Dermis blood vessel endothelial cell (primary cell): ENCODE data around the gene GABPB1. TPM values are rescaled to one million over a fixed set of nuclear protein-coding genes. Genes with fewer than 3 reads are reported as not detected.
"Not testable (repeated sequence)": the region's sequence is repeated elsewhere in the genome, so short reads cannot be mapped to it uniquely, and the experiment has no call there.

Source experiments
- DNase-seq: peaks from one replicate; pipeline ENCODE4 v3.0.0; 2010
- total RNA-seq: library from RNA; depleted of rRNA; stranded (reverse); fragments of >200 nt; gene quantifications from 2 replicates; pipeline ENCODE4 v1.2.3, GENCODE V29; 2014

Gene GABPB1
- total RNA-seq, result 110 and 113 TPM in 2 replicates

DNA sequence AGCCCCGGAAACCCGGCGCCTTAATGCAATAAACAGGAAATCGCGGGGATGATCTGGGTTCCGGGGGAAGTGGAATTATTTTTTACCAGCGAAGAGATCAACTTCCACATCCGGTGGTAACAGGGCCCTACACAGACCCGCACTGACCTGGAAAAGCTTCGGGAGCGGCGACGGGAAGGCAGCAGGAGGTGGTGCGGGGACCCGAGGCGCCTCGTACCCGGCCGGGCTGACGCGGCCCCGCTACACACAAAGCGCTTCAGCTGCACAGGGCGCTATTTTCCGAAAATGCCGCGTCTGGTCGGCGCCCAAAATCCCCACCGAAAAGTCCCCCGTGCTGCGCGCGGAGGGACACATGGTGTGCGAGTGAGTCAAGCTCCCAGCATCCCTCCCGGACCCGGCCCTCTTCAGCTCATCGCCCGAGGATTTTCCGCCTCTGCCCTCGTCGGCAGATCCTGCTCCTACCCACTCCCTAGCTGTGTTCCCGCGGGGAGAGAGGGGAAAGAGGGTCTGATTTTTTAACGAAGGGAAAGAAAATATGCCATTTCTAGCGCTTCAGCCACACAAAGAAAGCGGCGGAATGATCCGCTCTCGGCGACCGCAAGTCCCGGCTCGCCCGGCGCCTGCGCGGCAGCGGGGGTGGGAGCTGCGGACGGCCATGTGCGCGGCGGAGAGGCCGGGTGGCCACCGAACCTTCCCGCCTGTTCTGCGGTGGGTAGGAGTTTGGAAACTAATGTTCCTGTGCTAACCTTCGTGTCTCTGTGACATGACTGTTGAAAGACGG, at the start of gene GABPB1:
GABPB1 (minus strand) TSS at position 361 of the 781 bp plus-strand sequence. CDS start 45,400 bp downstream, outside the sequence.
- peak; percentile 96 for DNase-seq

DNA sequence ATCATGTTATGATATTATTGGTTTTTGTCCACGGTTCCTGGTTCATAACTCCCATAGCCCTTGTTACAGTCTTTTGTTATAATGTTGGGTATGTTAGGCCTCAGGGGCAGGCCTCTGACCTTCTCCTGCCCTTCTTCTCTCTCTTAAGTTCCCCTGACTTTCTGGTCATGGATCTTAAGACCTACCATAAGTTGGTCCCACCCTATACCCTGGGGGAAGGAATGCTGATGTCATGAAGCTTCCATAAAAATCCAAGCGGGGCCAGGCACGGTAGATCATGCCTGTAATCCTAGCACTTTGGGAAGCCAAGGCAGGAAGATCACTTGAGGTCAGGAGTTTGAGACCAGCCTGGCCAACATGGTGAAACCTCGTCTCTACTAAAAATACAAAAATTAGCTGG, 36.6 kb upstream of the GABPB1 start:
- DNase-seq, result not testable (repeated sequence)

DNA sequence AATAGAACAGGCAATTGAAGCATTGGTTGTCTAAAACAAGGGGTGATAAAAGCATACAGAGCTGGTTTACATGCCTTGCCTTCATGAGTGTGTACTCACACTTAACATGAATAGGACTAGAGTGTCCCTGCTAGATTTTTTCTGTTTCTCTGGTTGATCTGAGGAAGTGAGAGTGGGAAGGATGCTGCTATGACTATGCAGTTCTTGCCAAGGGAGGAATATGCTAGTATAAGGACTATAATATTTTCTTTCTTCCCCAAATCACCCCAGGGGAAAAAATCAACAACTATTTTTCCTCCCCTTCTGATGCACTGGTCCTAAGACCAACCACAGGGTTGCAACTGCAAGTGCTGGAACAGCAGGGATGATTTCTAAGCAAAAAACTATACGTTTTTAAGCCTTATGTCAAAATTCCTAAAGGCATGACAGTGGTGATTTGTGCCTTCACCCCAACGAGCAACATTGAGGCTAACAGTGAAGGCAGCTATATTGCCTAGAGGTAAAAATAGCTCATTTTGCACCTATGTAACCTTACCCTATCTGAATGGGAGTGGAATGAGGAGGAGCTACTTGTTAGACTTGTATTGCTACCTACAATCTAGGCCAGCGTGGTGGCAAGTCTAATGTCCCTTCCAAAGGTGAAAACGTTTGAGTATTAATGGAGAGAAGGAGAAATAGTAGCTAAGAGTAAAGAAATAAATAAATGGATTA, 35.7 kb upstream of the GABPB1 start:
- no peak for DNase-seq

DNA sequence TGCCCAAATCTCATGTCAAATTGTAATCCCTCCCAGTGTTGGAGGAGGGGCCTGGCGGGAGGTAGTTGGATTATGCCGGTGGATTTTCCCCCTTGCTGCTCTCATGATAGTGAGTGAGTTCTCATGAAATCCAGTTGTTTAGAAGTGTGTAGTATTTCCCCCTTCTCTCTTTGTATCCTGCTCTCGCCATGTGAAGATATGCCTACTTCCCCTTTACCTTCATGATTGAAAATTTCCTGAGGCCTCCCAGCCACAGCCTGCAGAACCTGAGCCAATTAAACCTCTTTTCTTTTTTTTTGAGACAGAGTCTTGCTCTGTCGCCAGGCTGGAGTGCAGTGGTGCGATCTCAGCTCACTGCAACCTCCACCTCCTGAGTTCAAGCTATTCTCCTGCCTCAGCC, 27.4 kb upstream of the GABPB1 start:
- not testable (repeated sequence) for DNase-seq

DNA sequence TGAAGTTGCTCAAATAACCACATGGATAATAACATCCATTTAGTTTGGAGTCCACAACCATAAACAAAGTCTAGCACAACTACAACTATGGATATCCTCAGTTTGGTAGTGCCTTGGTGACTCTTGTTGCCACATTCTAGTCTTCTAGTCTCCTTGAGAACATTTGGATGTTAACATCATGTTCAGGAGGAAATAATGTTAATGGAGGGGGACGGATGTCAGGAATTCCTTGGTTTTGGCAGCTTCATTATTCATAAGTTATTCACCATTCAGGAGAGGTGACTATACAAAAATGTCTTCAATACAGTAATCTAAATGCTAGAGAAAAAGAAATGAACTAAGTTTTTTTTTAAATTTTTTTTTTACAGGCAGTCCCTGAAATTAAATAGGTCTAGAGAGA, 26.4 kb upstream of the GABPB1 start:
- no peak for DNase-seq

DNA sequence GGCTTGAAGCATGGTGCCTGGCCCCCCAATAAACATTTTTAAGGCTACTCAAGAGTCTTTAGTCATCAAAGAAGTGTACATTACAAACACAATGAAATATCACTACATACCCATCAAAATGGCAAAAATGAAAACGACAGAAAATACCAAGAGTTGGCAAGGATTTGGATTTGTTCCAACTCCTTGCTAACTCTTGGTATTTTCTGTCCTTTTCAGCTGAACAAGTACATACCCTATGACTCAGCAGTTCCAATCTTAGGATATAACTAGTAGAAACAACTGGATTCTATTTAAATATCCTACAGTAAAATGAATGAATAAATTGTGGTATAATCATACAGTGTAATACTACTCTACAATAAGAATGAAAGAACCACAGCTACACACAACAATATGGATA, 25.1 kb upstream of the GABPB1 start:
- no peak for DNase-seq

DNA sequence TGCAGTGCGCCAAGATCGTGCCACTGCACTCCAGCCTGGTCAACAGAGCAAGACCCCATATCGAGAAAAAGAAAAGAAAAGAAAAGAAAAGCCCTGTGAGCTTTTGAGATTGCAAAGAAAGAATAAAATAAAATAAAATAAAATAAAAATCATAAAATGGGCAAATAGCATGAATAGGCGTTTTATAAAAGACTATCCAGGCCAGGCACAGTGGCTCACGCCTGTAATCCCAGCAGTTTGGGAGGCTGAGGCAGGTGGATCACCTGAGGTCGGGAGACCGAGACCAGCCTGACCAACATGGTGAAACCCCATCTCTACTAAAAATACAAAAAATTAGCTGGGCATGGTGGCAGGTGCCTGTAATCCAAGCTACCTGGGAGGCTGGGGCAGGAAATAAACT, 24.4 kb upstream of the GABPB1 start:
- DNase-seq, result not testable (repeated sequence)

DNA sequence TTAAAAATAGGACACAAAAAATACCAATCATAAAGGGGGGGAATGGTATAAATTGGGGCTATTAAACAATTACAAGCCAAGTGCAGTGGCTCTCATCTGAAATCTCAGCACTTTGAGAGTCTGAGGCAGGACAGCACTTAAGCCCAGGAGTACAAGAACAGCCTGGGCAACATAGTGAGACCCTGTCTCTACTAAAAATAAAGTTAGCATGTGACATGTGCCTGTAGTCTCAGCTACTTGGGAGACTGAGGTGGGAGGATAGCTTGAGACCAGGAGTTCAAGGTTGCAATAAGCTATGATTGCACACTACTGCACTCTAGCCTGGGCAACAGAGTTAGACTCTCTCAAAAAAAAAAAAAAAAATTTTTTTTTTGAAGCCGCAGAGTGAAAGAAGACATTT, 23.8 kb upstream of the GABPB1 start:
- DNase-seq, result no peak

DNA sequence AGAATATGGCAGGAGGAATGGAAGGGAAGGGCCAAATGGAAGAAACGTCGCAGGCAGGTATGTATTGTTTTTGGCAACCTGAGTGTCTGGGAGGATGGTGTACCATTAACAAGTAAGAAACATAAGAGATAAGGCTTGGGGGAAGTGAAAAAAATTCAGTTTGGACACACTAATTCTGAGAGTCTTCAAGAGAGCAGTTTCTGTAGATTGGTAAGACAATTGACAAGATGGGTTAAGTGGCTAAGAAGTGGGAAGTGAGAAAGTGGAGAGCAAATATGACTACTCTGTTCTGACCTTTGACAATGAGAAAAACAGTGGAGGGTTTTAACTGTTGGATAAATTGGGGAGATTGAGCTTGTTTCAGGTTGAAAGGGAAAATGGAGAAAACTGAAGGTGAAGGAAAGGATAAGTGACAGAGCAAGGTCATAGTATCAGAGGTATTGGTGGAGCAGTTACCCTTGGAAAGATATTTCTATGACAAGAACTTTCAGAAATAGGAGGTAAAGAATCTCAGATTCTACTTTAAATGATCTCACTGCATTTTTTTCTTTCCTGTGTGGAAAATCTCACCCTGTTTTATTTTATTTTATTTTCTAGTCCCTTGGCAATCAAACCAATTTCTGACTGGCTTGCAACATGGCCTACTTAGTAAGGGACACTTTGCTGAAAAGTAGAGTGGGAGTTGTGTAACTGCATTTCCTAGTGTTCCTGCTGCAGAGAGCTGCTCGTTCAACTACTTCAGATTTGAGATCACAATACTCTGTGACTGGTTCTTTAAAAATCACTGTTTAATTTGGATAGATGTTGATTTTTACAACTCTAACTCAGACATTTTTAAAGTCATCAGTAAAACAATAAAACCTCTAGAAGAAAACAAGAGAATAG, 23.1 kb upstream of the GABPB1 start:
- no peak for DNase-seq

DNA sequence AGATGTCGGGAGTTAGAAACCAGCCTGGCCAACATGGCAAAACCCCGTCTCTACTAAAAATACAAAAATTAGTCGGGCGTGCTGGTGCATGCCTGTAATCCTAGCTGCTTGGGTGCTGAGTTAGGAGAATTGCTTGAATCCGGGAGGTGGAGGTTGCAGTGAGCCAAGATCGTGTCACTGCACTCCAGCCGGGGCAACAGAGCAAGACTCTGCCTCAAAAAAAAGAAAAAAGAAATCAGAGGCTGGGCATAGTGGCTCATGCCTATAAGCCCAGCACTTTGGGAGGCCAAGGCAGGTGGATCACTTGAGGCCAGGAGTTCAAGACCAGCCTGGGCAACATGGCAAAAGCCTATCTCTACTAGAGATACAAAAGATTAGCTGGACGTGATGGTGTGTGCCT, 14.6 kb upstream of the GABPB1 start:
- DNase-seq, result not testable (repeated sequence)

DNA sequence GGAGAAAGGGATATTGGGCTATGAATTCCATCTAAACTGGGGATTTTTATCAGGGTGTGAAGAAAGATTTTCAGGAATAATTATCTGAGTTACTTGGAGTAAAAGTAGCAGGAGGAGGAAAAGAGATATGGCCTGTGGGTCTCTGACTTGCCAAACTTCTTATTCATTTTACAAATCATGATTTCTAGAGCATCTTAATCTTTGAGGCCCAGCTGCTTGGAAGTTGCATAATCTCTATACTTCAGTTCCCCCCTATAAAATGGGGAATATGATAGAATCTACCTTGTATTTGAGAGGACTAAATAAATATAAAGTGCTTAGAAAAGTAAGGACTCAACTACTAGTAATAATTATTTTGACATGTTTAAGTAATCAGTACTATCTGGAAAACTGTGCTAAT, 11.0 kb upstream of the GABPB1 start:
- no peak for DNase-seq

DNA sequence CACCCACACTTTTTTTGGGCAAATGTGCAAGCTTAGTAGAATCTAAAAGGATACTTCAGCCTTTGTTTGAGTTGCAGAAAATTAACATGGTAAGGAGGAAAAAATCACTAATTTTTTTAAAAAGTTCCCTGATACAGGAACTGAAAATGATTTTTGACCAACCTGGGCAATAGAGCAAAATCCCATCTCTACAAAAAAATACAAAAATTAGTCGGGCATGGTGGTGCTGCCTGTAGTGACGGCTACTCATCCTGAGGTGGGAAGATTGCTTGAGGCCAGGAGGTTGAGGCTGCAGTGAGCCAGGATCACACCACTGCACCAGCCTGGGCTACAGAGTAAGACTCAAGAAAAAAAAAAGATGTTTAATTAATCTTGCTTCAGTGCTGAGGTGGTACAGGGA, 10.6 kb upstream of the GABPB1 start:
- no peak for DNase-seq

DNA sequence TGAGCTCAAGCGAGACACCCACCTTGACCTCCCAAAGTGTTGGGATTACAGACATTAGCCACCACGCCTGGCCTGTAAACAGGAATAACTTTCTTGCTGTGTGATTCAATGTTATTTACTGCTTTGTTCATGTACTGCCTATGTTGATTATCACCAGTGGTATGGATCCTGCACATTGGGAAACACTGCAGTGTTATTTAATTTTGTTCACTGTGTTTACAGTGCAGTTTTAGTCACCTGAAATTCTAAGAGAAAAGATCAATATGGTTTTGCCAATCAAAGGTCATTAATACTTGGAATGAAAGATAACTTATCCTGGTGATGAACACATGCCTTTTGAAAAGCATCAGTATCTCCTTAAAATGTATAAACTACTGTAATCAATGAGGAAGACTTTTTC, 8.6 kb upstream of the GABPB1 start:
- DNase-seq, result no peak

DNA sequence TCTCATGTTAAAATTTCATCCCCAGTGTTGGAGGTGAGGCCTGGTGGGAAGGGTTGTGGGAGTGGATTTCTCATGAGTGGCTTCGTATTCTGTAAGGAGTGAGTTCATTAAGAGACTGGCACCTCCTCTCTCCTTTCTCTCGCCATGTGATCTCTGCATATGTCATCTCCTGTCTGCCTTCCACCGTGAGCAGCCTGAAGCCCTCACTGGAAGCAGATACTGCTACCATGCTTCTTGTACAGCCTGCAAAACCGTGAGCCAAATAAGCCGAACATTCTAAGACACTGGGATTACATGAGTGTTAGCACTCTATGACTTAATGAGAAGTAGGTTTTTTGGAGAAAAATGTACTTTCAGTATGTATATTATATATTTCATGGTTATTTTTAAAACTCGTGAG, 6.8 kb upstream of the GABPB1 start:
- no peak for DNase-seq

DNA sequence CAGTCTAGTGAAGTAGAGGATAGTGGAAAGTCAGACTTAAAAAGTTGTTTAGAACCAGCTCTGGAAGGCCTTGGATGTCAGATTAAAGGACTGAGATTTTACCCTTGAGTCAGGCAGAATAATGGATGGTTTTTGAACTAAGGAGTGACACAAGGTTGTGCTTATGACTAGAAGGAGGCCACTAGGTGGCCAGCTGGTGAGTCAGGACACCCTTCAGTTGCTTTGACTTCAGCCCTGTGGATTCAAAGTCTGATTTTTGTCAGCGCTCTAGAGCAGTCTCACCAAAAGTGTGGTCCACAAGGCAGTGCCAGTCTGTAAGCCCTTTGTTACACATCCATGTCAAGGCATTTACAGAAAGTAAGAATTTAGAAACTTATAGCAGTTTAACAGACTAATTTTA, 3.8 kb upstream of the GABPB1 start:
- DNase-seq, result peak; percentile 72

DNA sequence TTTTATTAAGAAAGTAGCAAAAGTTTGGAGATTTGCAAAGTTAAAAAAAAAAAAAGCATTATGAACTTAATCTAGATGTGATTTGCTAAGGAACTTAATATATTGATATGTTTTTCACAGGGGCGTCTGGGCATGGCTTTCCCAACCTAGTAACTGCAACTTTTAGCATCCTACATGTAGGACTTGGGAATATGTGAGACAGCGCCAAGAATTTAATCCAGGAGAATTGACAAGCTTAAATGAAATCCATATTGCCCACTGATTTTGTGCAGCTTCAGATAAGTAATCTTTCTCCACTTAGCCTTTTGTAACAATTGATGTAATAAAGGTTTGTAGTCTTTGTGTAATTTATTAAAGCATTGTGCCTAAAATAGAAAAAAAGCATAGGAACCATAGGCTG, 982 bp upstream of the GABPB1 start:
- DNase-seq, result peak; percentile 23

DNA sequence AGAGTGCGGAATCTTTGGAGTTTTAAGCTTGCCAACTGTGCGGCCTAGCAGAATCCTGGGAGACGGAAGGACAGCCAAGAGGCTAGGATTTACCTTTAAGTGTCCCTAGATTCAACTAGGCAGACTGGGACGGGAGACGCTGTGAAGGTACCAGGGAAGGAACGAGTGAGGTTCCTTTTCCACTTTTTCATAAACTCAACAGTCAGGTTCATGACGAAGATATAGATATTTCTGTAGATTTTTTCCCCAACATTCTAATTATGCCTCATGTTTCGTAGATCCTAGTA, 564 bp upstream of the GABPB1 start:
- no peak for DNase-seq

DNA sequence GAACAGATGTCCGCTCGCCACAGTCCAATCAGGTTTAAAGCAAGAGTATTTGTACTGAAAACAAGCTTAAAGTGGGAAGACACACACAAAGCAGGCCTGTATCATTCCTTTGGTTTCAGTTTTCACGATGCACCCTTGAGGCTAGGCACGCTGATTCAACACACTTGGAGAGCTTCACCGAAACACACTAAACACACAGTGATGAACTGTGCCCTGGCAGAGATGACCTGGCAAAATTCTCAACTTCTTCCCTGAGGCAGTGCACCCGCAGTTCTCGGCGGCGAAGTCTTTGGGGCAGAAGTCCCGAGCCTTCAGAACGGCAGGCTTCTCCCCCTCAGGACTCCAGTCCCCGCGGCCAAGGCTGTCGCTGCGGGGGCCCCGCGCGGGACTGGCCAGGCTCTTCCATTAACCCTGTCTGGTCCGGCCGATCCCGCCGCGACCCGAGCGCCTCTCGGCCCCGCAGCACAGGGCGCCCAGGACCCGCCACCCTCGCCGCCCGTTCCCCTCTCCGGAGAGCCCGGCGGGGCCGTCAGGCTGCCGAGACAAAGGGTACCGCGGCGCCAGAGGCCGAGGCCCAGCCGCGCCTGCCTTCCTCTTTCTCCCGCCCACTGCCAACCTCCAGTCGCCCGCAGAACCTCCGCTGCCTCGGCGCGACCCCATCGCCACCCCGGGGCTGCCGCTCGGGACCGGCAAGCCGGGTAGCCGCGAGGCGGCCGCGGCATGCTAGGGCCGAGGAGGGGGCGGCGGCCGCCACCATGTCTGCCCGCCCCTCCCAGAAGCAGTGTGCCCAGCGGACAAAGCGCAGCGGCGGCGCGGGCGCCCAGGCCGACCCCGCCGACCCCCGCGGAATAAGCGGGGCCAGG, 792 bp downstream of the GABPB1 start:
- peak; percentile 90 for DNase-seq

DNA sequence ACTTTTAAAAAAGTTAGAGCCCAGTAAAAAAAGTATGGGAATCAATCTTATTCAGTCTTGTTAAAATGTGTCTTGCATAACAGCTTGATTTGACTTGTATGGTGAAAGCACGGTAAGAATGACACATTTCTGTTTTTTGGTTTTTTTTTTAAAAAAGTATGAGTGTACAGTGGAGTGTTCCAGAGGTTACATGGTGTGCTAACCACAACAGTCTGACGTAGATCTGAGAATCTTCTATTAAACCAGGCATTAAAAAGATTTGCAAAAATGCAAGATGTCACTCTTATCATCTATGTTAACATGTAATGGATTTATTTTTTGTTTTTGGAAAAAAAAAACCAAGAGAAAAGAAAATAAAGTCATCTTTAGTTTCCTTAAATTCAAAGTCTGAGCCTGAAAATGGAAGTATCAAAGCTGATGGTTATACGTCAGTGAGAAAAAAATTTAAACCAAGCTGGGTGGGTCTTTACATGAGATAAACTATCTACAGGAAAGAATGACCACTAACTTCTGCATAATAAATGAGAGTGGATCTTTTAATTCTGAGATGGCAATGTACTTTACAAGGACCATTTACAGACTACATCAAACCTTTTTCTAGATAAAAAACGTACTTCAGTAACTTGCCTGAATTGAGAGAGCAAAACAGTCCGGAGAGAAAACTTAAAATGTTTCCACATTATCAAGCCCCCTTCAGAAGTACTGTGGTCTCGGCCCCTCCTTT, 1.6 kb downstream of the GABPB1 start:
- peak; percentile 63 for DNase-seq

DNA sequence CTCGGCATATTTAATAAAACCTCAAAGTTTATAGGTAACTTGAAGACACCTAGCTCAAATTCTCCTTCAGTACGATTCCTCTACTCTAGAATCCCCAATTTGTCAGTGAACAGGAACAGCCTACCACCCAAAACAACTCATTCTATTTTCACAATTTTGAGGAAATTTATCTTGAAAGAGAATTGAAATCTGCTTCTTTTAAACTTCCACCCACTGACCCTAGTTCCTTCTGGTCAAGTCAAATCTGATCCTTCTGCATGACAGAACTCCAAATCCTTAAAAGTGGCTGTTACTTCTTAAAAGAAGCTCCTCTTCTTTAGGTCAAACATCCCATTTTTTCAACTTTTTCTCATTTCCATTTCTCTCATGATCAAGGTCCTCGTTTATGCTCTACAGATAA, 4.4 kb downstream of the GABPB1 start:
- DNase-seq, result no peak

DNA sequence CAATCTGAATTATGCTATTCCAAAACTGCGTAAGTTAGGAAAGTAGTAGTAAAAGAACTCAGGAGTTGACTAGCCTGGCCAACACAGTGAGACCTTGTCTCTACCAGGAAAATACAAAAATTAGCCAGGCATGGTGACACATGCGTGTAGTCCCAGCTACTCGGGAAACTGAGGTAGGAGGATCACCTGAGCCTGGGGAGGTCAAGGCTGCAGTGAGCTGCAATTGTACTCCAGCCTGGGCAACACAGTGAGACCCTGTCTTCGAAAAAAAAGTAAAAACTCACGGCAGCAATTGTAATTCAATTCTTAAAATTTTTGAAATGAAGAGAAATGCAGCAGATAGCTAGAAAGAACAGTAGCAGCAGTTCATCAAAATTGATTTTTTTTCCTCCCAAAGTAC, 9.7 kb downstream of the GABPB1 start:
- no peak for DNase-seq

DNA sequence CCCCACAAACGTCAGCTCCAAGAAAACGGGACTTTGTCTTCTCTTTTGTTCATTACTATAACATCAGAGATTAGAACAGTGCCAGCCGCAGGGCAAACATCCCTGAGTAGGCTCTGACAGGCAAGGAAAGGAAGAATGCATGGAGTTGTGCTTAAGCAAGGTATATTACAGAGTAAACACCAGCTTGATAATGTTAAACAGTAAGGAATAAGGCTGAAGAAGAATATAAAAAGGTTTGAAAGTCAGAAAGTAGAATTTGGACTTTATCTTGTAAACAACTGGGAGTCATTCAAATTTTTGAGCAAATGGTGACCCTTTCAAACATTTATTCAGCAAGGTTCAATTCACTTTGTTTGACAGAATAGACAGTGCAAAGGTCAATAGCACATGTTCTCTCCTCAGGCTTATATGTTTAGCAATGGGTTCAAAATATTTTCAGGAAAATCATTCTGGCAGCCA, 11.0 kb downstream of the GABPB1 start:
- no peak for DNase-seq
